ENCODE data around the gene KRTAP5-5.
"Not testable (repeated sequence)": the region's sequence is repeated elsewhere in the genome, so short reads cannot be mapped to it uniquely, and the experiment has no call there.

The KRTAP5-5 gene

DNA sequence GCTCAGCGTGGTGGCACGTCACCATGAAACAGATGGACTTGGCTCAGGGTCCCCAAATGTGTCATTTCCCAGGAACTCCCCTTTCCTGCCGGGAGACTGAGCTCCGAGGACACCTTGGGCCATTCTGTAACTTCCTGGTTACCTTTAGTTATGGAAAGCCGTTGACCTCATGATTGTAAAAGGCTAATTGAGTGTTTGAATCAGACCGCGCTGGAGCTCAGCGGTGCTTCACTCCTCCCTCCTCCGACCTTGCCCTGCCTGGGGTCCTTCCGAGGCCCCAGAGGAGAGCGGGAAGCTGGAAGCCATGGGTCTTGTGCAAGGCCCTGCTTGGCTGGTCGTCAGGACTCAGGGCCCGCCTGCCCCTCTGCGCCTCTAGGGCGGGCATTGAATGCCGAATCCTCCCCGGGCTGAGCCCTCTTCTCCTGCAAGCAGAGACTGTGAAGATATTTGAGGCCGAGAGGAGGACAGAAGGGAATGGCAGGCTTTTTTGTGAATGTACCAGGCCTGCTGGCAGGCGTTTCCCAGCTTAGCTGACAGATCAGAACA lies 32.9 kb upstream of the KRTAP5-5 start:
- peaks cover 15% of the 10 kb centered on the region for H3K27me3 ChIP-seq (ENCODE audit: control insufficient read depth, insufficient read depth, low read length, poor library complexity, severe bottlenecking)

DNA sequence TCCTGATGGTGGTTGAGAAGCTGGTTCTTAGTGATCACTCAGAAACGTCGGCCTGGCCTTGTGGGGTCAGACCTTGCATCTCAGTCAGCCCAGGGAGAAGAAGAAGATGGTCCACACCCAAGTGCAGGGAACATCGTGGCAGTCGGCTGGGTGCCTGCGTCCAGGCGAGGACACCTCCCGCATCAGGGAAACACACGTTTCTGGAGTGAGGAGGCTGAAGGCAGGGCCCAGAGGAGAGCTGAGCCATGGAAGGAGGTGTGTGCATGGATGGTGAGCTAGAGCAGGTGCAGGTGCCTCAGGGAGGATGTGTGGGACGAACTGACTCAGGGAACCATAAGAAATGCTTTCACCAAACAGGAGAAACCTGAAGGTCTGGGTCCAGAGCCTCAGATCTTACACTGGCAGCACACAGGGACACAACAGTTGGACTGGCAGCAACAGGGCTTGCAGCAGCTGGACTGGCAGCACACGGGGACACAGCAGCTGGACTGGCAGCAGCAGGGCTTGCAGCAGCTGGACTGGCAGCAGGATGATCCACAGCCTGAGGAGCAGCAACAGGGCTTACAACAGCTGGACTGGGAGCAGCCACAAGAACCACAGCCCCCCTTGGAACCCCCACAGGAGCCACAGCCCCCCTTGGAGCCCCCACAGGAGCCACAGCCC lies 32.1 kb upstream of the KRTAP5-5 start:
- Histone ChIP-seq H3K4me3 (ENCODE audit: insufficient read depth, low read depth, low read length) (no peak overlapping the region), H3K36me3 (ENCODE audit: control insufficient read depth, insufficient read depth, low read length) (no peaks in the 10 kb centered on the region), H3K9me3 (ENCODE audit: control insufficient read depth, low read length) (no peaks in the 10 kb centered on the region), H3K27ac (ENCODE audit: insufficient read depth, low read depth, low read length, poor library complexity, severe bottlenecking) (no peak overlapping the region), H3K27me3 (ENCODE audit: control insufficient read depth, insufficient read depth, low read length, poor library complexity, severe bottlenecking) (peaks cover 15% of the 10 kb centered on the region), H3K4me1 (ENCODE audit: control insufficient read depth, insufficient read depth, low read length) (no peaks in the 10 kb centered on the region)
- 91 to 92% methylated on average over 10 of the region's 10 CpGs for WGBS, 2 experiments

More for the DNA sequence above, 32.9 kb upstream of the KRTAP5-5 start:
- not testable (repeated sequence) for H3K9me3 ChIP-seq (ENCODE audit: control insufficient read depth, low read length); H3K27ac ChIP-seq (ENCODE audit: insufficient read depth, low read depth, low read length, poor library complexity, severe bottlenecking); H3K4me3 ChIP-seq (ENCODE audit: insufficient read depth, low read depth, low read length); H3K36me3 ChIP-seq (ENCODE audit: control insufficient read depth, insufficient read depth, low read length); H3K4me1 ChIP-seq (ENCODE audit: control insufficient read depth, insufficient read depth, low read length)
- 48 to 53% methylated on average over 19 of the region's 19 CpGs for WGBS, 2 experiments

DNA sequence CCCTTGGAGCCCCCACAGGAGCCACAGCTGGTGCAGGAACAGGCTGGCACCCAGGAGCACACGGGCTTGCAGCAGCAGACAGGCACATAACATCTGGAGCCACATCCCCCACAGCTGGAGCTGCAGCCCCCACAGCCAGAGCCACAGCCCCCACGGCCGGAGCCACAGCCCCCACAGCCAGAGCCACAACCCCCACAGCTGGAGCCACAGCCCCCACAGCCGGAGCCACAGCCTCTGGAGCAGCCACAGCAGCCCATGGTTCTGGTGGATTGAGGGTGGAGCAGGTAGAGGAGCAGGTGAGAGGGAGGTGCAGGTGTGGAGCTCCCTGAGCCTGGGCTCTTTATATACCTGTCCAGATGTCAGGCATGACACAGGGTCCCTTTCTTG lies 31.6 kb upstream of the KRTAP5-5 start, which contains the start of gene KRTAP5-2:
Gene KRTAP5-2, minus strand, starts transcription at position 301 of the 387 bp plus-strand sequence. Its CDS starts 44 bp downstream, at position 257.
- Histone ChIP-seq H3K4me1 (ENCODE audit: control insufficient read depth, insufficient read depth, low read length) (no peaks in the 10 kb centered on the region), H3K9me3 (ENCODE audit: control insufficient read depth, low read length) (no peaks in the 10 kb centered on the region), H3K27me3 (ENCODE audit: control insufficient read depth, insufficient read depth, low read length, poor library complexity, severe bottlenecking) (peaks cover 15% of the 10 kb centered on the region), H3K4me3 (ENCODE audit: insufficient read depth, low read depth, low read length) (no peak within 1 kb of the TSS), H3K27ac (ENCODE audit: insufficient read depth, low read depth, low read length, poor library complexity, severe bottlenecking) (no peak within 1 kb of the TSS), H3K36me3 (ENCODE audit: control insufficient read depth, insufficient read depth, low read length) (no peaks in the 10 kb centered on the region)
- 87 to 100% methylated on average over 2 to 4 of the region's 4 CpGs for WGBS, 2 experiments

DNA sequence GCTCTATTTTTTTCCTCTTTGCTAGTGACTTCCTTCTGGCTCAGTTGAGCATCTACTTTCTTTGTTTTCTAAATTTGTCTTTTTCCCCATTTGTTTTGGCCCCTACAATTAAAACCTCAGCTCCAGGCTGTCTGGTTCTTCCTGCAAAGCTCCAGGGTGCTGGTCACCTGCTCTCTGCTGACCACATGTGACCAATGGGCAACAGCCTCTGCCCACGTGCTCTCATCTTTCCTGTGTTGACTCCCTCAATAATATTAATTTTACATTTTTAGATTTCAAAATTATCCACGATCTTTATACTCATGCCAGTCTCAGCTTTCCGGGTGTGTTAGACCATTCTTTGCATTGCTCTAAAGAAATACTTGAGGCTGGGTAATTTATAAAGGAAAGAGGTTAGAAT lies 31.2 kb upstream of the KRTAP5-5 start:
- peaks cover 15% of the 10 kb centered on the region for H3K27me3 ChIP-seq (ENCODE audit: control insufficient read depth, insufficient read depth, low read length, poor library complexity, severe bottlenecking)

DNA sequence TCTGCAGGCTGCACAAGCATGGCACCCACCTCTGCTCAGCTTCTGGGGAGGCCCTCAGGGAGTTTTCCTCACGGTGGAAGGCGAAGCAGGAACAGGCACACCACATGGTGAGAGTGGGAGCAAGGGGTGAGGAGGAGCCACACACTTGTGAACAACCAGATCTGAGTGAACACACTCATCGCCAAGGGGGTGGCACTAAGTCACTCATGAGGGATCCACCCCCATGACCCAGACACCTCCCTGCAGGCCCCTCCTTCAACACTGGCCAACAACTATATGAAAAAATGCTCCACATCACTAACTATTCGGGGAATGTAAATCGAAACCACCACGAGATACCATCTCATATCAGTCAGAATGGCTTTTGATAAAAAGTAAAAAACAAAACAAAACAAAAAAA lies 30.8 kb upstream of the KRTAP5-5 start:
- H3K4me1 ChIP-seq (ENCODE audit: control insufficient read depth, insufficient read depth, low read length), result no peaks in the 10 kb centered on the region
- H3K36me3 ChIP-seq (ENCODE audit: control insufficient read depth, insufficient read depth, low read length), result no peaks in the 10 kb centered on the region
- no peak overlapping the region for H3K27ac ChIP-seq (ENCODE audit: insufficient read depth, low read depth, low read length, poor library complexity, severe bottlenecking)
- WGBS, 2 experiments, result 91 to 94% methylated on average over 6 of the region's 6 CpGs
- peaks cover 15% of the 10 kb centered on the region for H3K27me3 ChIP-seq (ENCODE audit: control insufficient read depth, insufficient read depth, low read length, poor library complexity, severe bottlenecking)
- H3K4me3 ChIP-seq (ENCODE audit: insufficient read depth, low read depth, low read length), result no peak overlapping the region
- H3K9me3 ChIP-seq (ENCODE audit: control insufficient read depth, low read length), result no peaks in the 10 kb centered on the region

More for the DNA sequence above, 31.2 kb upstream of the KRTAP5-5 start:
- not testable (repeated sequence) for H3K9me3 ChIP-seq (ENCODE audit: control insufficient read depth, low read length); H3K27ac ChIP-seq (ENCODE audit: insufficient read depth, low read depth, low read length, poor library complexity, severe bottlenecking); H3K4me3 ChIP-seq (ENCODE audit: insufficient read depth, low read depth, low read length); H3K36me3 ChIP-seq (ENCODE audit: control insufficient read depth, insufficient read depth, low read length); H3K4me1 ChIP-seq (ENCODE audit: control insufficient read depth, insufficient read depth, low read length)
- 76 to 89% methylated on average over 3 of the region's 3 CpGs for WGBS, 2 experiments

DNA sequence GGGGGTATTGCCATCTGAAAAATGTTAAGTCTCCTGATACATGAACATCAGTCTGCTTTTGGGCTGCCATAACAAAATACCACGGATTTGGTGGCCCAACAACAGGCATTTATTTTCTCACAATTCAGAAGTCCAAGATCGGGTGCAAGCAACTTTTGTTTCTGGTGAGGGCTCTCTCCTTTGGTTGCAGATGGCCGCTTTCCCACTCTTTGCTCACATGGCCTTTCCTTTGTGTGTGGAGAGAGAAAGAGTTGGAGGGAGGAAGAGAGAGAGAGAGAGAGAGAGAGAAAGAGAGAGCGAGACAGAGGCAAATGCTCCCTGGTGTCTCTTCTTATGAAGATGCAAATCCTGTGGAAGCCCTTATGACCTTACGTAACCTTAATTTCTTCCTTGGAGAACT lies 28.9 kb upstream of the KRTAP5-5 start:
- no peak overlapping the region for H3K4me3 ChIP-seq (ENCODE audit: insufficient read depth, low read depth, low read length)
- no peaks in the 10 kb centered on the region for H3K9me3 ChIP-seq (ENCODE audit: control insufficient read depth, low read length)
- WGBS, 2 experiments, result 66 to 77% methylated on average over 5 of the region's 5 CpGs
- no peaks in the 10 kb centered on the region for H3K4me1 ChIP-seq (ENCODE audit: control insufficient read depth, insufficient read depth, low read length)
- no peak overlapping the region for H3K27ac ChIP-seq (ENCODE audit: insufficient read depth, low read depth, low read length, poor library complexity, severe bottlenecking)
- no peaks in the 10 kb centered on the region for H3K36me3 ChIP-seq (ENCODE audit: control insufficient read depth, insufficient read depth, low read length)
- peaks cover 13% of the 10 kb centered on the region for H3K27me3 ChIP-seq (ENCODE audit: control insufficient read depth, insufficient read depth, low read length, poor library complexity, severe bottlenecking)

DNA sequence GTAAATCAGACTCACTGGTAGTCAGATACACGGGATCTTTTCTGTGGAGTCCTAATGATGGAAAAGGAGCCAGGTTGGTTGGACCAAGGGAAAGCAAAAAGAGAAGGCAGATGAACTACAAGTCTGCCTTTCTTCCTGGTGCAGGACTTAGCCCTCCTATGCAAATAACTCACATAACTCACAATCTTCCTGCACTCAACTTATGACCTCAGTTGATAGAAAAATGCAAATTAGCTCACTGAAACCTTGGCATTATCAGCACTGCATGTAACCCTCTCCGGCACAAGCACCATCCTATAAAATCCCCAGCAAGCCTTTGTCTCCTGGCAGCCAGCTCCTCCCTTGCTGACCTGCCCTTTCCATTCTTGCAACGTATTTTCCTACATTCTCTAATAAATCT lies 27.9 kb upstream of the KRTAP5-5 start:
- not testable (repeated sequence) for H3K4me3 ChIP-seq (ENCODE audit: insufficient read depth, low read depth, low read length)
- 85 to 89% methylated on average over 2 of the region's 3 CpGs for WGBS, 2 experiments

DNA sequence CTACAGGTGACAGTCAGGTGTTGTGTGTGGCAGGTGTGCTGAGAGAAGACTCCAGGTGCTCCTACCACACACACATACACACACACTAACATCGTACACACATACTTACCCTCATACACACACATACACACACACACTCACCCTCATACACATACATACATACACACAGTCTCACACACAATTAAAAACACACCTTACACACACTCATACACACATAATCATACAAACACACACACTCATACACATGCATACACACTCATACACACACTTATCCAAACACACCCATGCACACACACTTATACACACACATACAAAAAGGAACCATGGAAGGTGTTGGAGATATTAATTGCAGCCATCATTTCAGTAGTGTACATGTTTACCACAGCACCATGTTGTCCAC lies 25.9 kb upstream of the KRTAP5-5 start:
- Histone ChIP-seq H3K36me3 (ENCODE audit: control insufficient read depth, insufficient read depth, low read length) (no peaks in the 10 kb centered on the region), H3K27me3 (ENCODE audit: control insufficient read depth, insufficient read depth, low read length, poor library complexity, severe bottlenecking) (no peaks in the 10 kb centered on the region), H3K27ac (ENCODE audit: insufficient read depth, low read depth, low read length, poor library complexity, severe bottlenecking) (no peak overlapping the region)

More for the DNA sequence above, 27.9 kb upstream of the KRTAP5-5 start:
- H3K27ac ChIP-seq (ENCODE audit: insufficient read depth, low read depth, low read length, poor library complexity, severe bottlenecking); H3K9me3 ChIP-seq (ENCODE audit: control insufficient read depth, low read length); H3K36me3 ChIP-seq (ENCODE audit: control insufficient read depth, insufficient read depth, low read length); H3K4me1 ChIP-seq (ENCODE audit: control insufficient read depth, insufficient read depth, low read length); H3K27me3 ChIP-seq (ENCODE audit: control insufficient read depth, insufficient read depth, low read length, poor library complexity, severe bottlenecking): not testable (repeated sequence)

DNA sequence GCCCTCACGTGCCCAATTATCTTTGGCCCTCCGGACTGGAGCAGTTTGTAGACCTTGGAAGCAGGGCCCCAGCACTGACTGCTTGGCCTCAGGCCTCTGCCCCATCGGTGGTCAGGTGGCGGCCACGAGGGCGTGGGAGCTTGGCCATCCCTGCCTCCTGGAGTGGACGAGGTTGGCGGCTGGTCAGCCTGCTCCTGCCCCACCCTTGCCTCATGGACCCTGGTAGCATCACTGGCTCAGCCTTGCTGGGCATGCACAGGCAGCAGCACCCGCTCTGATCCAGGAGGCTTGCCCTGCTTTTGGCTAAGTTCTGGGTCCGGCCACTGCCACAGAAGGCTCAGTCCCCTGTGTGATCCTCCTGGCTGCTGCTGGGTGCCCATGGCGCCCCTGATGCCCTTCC lies 25.4 kb upstream of the KRTAP5-5 start:
- Histone ChIP-seq H3K36me3 (ENCODE audit: control insufficient read depth, insufficient read depth, low read length) (no peaks in the 10 kb centered on the region), H3K4me1 (ENCODE audit: control insufficient read depth, insufficient read depth, low read length) (peaks cover 14% of the 10 kb centered on the region), H3K9me3 (ENCODE audit: control insufficient read depth, low read length) (no peaks in the 10 kb centered on the region), H3K27me3 (ENCODE audit: control insufficient read depth, insufficient read depth, low read length, poor library complexity, severe bottlenecking) (no peaks in the 10 kb centered on the region), H3K4me3 (ENCODE audit: insufficient read depth, low read depth, low read length) (no peak overlapping the region), H3K27ac (ENCODE audit: insufficient read depth, low read depth, low read length, poor library complexity, severe bottlenecking) (no peak overlapping the region)
- WGBS, 2 experiments, result 93 to 95% methylated on average over 11 of the region's 11 CpGs

More for the DNA sequence above, 25.9 kb upstream of the KRTAP5-5 start:
- Histone ChIP-seq H3K4me3 (ENCODE audit: insufficient read depth, low read depth, low read length) (no peak overlapping the region), H3K4me1 (ENCODE audit: control insufficient read depth, insufficient read depth, low read length) (peaks cover 14% of the 10 kb centered on the region), H3K9me3 (ENCODE audit: control insufficient read depth, low read length) (no peaks in the 10 kb centered on the region)
- 76 to 87% methylated on average over 1 of the region's 1 CpG for WGBS, 2 experiments

DNA sequence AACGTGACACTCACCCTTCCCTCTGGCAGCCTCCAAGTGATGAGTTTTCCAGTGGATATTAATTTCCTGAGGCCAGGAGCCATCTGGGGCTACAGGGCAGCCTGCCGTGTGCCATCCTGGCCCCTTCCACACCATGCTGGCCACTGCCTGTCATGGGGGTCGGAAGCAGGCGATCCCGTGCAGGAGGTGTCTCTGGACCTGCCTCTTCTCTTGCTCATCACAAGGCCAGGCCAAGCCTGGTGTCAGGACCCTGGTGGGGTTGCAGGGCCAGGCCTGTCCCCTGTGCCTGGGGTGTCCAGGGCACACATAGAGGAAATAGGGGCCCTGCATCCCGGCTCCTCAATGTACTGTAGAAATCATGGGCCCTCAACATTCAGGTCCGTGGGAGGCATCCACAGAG lies 24.9 kb upstream of the KRTAP5-5 start:
- Histone ChIP-seq H3K4me1 (ENCODE audit: control insufficient read depth, insufficient read depth, low read length) (peaks cover 14% of the 10 kb centered on the region), H3K9me3 (ENCODE audit: control insufficient read depth, low read length) (no peaks in the 10 kb centered on the region), H3K27ac (ENCODE audit: insufficient read depth, low read depth, low read length, poor library complexity, severe bottlenecking) (no peak overlapping the region), H3K27me3 (ENCODE audit: control insufficient read depth, insufficient read depth, low read length, poor library complexity, severe bottlenecking) (no peaks in the 10 kb centered on the region), H3K4me3 (ENCODE audit: insufficient read depth, low read depth, low read length) (no peak overlapping the region), H3K36me3 (ENCODE audit: control insufficient read depth, insufficient read depth, low read length) (no peaks in the 10 kb centered on the region)
- WGBS, 2 experiments, result 91 to 92% methylated on average over 7 of the region's 7 CpGs
